Mucosa of descending colon (tissue), 3 donors: ENCODE results near the gene RUFY1. TPM values are rescaled to one million over a fixed set of nuclear protein-coding genes. Genes with fewer than 3 reads are reported as not detected.

Experiments
- ATAC-seq: fragments of 200-7000 bp; cut with Tn5 transposase; one replicate; pipeline ENCODE4 v1.9.1; 2020; ENCODE audit warnings: mild to moderate bottlenecking, moderate library complexity
- DNase-seq, 3 donors: peaks; one replicate each; pipeline ENCODE4 v3.0.0-alpha.2; 2020
- H3K36me3 ChIP-seq: fragments of 200-600 bp; one replicate; pipeline ENCODE4 v1.8.0; 2021; ENCODE audit warnings: low read depth, mild to moderate bottlenecking
- H3K4me1 ChIP-seq: fragments of 200-600 bp; one replicate; pipeline ENCODE4 v1.8.0; 2021; ENCODE audit warnings: low read depth, mild to moderate bottlenecking
- H3K4me3 ChIP-seq: fragments of 200-600 bp; one replicate; pipeline ENCODE4 v1.8.0; 2021; ENCODE audit warnings: mild to moderate bottlenecking
- H3K9me3 ChIP-seq: fragments of 200-600 bp; one replicate; pipeline ENCODE4 v1.8.0; 2021; ENCODE audit warnings: mild to moderate bottlenecking
- CTCF ChIP-seq: fragments of 200-600 bp; IDR thresholded peaks from one replicate; pipeline ENCODE4 v1.8.0; 2022; ENCODE audit warnings: antibody characterized with exemption, mild to moderate bottlenecking
- intact Hi-C, 2 donors: fragments of 100-400 bp; cut with DNase I in 1 of 2; cut with micrococcal nuclease in 1 of 2; formaldehyde crosslinking; loops; one replicate each; pipeline versions ENCODE4 v1.11.0 to v1.11.1; 2022; cut with DNase I, micrococcal nuclease
- total RNA-seq, 3 donors: library from RNA; stranded (reverse); fragmentation: NEBNext Ultra II Directional in 2 of 3; extraction: Animal tissue kit (Norgen Biotek cat#: 25700) in 2 of 3; gene quantifications; one replicate each; pipeline versions ENCODE4 v1.2.1 to v1.2.4, GENCODE V29; 2021 to 2023
- donor health status: DM: no; HTN: no; CAD: no; lungs with moderate emphysema.
- donor health status: DM: no; HTN: no; CAD: no.
- donor health status: DM: no; HTN: yes; CAD: no.

RUFY1 gene
- total RNA-seq, 3 donors from 2014 or later, result 34.2 to 55.5 (median 45.0) TPM

- H3K9me3 ChIP-seq, result no peaks in the 10 kb centered on the region
- DNase-seq, result peak; percentile 69 to 74 (median 69)
- TF ChIP-seq CTCF, result no peak
- ATAC-seq, result peak; percentile 61
- no peaks in the 10 kb centered on the region for H3K36me3 ChIP-seq
- H3K4me1 ChIP-seq, result peaks cover 10% of the 10 kb centered on the region
- intact Hi-C loops, result no loop called here
- H3K4me3 ChIP-seq, result no peak overlapping the region
Observed at GRCh38 chr5:179558932-179559283, 8.6 kb downstream of the RUFY1 start.

GRCh38 chr5:179559284-179560252 is 9.2 kb downstream of the RUFY1 start:
- Histone ChIP-seq H3K36me3 (no peaks in the 10 kb centered on the region), H3K4me3 (peak overlapping the region; percentile 18), H3K4me1 (peaks cover 10% of the 10 kb centered on the region), H3K9me3 (no peaks in the 10 kb centered on the region)
- no peak for TF ChIP-seq CTCF
- ATAC-seq (peak; percentile 99), DNase-seq (peak; percentile 96 to 98 (median 98))
- intact Hi-C loops, result no loop called here

DNA sequence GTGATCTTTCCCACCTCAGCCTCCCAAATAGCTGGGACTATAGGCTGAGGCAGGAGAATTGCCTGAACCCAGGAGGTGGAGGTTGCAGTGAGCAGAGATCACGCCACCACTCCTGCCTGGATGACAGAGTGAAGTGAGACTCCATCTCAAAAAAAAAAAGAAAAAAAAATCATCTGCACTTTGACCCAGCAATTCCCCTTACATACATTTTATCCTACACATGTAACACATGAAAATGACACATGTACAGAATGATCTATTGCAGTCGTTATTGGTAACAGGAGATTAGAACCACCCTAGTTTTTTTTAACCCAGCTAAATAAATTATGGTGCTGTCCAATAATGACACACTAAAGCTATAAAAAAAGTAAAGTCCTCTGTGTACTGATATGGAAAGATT is 14.2 kb downstream of the RUFY1 start:
- DNase-seq (no peak), ATAC-seq (no peak)
- Histone ChIP-seq H3K4me1 (peaks cover 4% of the 10 kb centered on the region), H3K4me3 (no peak overlapping the region), H3K36me3 (peaks cover 12% of the 10 kb centered on the region), H3K9me3 (no peaks in the 10 kb centered on the region)
- intact Hi-C loops, result no loop called here
- no peak for TF ChIP-seq CTCF

DNA sequence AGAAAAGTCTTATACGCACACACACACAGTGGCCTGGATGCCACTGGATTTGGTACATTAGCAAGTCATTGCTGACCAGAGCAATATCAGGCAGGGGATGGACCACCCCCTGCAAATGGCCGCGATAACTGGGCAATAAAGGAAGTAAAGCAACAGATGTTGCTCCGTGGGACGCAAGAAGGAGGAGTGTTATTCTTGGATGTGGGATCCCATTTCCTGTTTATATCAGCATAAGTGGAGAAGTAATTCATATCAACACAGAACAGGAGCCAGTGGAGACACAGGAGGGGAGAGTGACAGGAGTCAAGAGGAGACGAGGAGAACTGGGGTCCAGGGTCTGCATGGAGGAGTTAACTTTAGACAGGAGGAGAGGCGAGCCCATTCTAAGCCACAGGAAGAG is 18.4 kb downstream of the RUFY1 start:
- peaks cover 12% of the 10 kb centered on the region for H3K36me3 ChIP-seq
- intact Hi-C loops, result no loop called here
- DNase-seq, result no peak

DNA sequence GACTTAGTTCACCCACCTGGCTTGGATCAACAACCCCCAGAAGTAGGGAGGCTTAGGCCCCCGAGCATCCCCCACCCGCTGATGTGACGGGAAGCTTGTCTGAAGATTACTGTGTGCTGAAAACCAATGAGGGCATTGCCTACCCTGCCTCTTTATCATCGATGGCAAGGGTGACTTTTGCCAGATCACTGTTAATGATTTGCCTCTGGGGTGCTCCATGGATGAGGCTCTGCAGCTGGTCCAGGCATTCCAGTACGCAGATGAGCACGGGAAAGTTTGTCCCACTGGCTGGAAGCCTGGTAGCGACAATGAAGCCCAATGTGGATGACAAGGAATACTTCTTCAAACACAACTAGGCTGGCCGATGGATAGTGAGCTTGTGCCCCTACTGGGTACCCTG is 22.0 kb downstream of the RUFY1 start:
- H3K4me1 ChIP-seq, result no peaks in the 10 kb centered on the region
- H3K9me3 ChIP-seq, result no peaks in the 10 kb centered on the region
- H3K36me3 ChIP-seq, result peaks cover 12% of the 10 kb centered on the region
- intact Hi-C loops, result no loop called here
- H3K4me3 ChIP-seq, result no peak overlapping the region
- ATAC-seq, result no peak
- no peak for DNase-seq
- TF ChIP-seq CTCF, result no peak

More for the DNA sequence above, 18.4 kb downstream of the RUFY1 start:
- H3K4me3 ChIP-seq, result no peak overlapping the region
- TF ChIP-seq CTCF, result no peak
- no peaks in the 10 kb centered on the region for H3K9me3 ChIP-seq
- ATAC-seq, result no peak
- H3K4me1 ChIP-seq, result no peaks in the 10 kb centered on the region
